Endothelial cell of umbilical vein (primary cell): Measurements from ENCODE around the gene RNF168. TPM values are rescaled to one million over a fixed set of nuclear protein-coding genes. Genes with fewer than 3 reads are reported as not detected.
A peak's percentile ranks its signal among the peaks of the same experiment; 100 is the strongest.
"Not testable (repeated sequence)": the region's sequence is repeated elsewhere in the genome, so short reads cannot be mapped to it uniquely, and the experiment has no call there.

Source experiments
- BruUV-seq: library from RNA; stranded (reverse); fragments of 400-500 nt; replicated peaks from 2 replicates; lab custom pipeline; 2021; lab: Mats Ljungman, UMichigan
- CTCF ChIA-PET: fragments of 300-600, 350-600 bp; sonication (Branson Sonifier 250); formaldehyde crosslinking; loops from one replicate; lab custom pipeline; 2021; ENCODE audit warnings: antibody characterized with exemption, inconsistent platforms; lab: Charles Lee
- POLR2A ChIA-PET: fragments of 300-600, 350-600 bp; sonication (Branson Sonifier 250); formaldehyde crosslinking; loops from one replicate; lab custom pipeline; 2021; ENCODE audit warnings: antibody characterized with exemption, inconsistent platforms; lab: Charles Lee
- DNase-seq: peaks from one replicate; pipeline ENCODE4 v3.0.0-alpha.2; 2011; ENCODE audit warnings: low read depth, low spot score
- FAIRE-seq: peaks from 2 replicates; lab custom pipeline; 2011; peaks lifted over from hg19 to GRCh38; lab: Jason Lieb, UNC
- H2AFZ ChIP-seq: 2 replicates; pipeline ENCODE4 v1.6.0; 2012; ENCODE audit warnings: low read depth, low read length, control low read depth, inconsistent platforms
- H3K27ac ChIP-seq: 2 replicates; pipeline ENCODE4 v1.5.1; 2011; ENCODE audit warnings: low read depth, mild to moderate bottlenecking, control low read depth, low read length, moderate library complexity; ENCODE audit not compliant: insufficient read depth
- H3K27me3 ChIP-seq, 2 experiments: 2 replicates each; pipeline versions ENCODE4 v1.6.0 to v1.6.1; 2011; ENCODE audit warnings: low read length in 2 of 2, mixed read lengths in 1 of 2; ENCODE audit not compliant: control insufficient read depth in 2 of 2, insufficient read depth in 2 of 2
- H3K36me3 ChIP-seq, 2 experiments: 2 replicates in 1 of 2; 3 replicates in 1 of 2; pipeline ENCODE4 v1.5.1; 2011; ENCODE audit warnings: low read length in 2 of 2, mild to moderate bottlenecking in 1 of 2, moderate library complexity in 1 of 2; ENCODE audit not compliant: control insufficient read depth in 2 of 2, insufficient read depth in 2 of 2; ENCODE audit errors: extremely low read depth in 1 of 2
- H3K4me1 ChIP-seq: 3 replicates; pipeline ENCODE4 v1.5.1; 2011; ENCODE audit warnings: mild to moderate bottlenecking, low read length; ENCODE audit not compliant: control insufficient read depth, insufficient read depth; ENCODE audit errors: extremely low read depth
- H3K4me2 ChIP-seq: 2 replicates; pipeline ENCODE4 v1.6.1; 2011; ENCODE audit warnings: low read length, control low read depth, mixed read lengths; ENCODE audit not compliant: insufficient read depth
- H3K4me3 ChIP-seq, 3 experiments: fragments of 200-600 bp in 1 of 3; sonication (generic), shearing (Covaris generic) in 1 of 3; replicated peaks in 1 of 3; 2 replicates each; pipeline ENCODE4 v1.5.1; 2011 to 2016; ENCODE audit warnings: control low read depth in 3 of 3, low read length in 3 of 3, mild to moderate bottlenecking in 2 of 3, inconsistent platforms in 1 of 3, low read depth in 1 of 3, moderate library complexity in 1 of 3; ENCODE audit not compliant: insufficient read depth in 1 of 3
- H3K79me2 ChIP-seq: 2 replicates; pipeline ENCODE4 v1.6.0; 2012; ENCODE audit warnings: low read length, inconsistent platforms; ENCODE audit not compliant: control insufficient read depth, insufficient read depth
- H3K9ac ChIP-seq: replicated peaks from 2 replicates; pipeline ENCODE3; 2011; ENCODE audit warnings: low read length, control low read depth; ENCODE audit not compliant: insufficient read depth; ENCODE audit errors: extremely low read depth
- H3K9me1 ChIP-seq: replicated peaks from 3 replicates; pipeline ENCODE4 v1.6.0; 2011; ENCODE audit warnings: mild to moderate bottlenecking, low read length; ENCODE audit not compliant: control insufficient read depth, insufficient read depth; ENCODE audit errors: extremely low read depth
- H3K9me3 ChIP-seq: replicated peaks from 2 replicates; pipeline ENCODE4 v1.5.1; 2012; ENCODE audit warnings: low read length, inconsistent platforms; ENCODE audit not compliant: control insufficient read depth, insufficient read depth
- H4K20me1 ChIP-seq: replicated peaks from 2 replicates; pipeline ENCODE3; 2011; ENCODE audit warnings: mild to moderate bottlenecking, low read length; ENCODE audit not compliant: control insufficient read depth, insufficient read depth; ENCODE audit errors: extremely low read depth
- CTCF ChIP-seq, 2 donors: IDR thresholded peaks; 1 replicate in 1 of 2; 2 replicates in 1 of 2; pipeline ENCODE4 v1.5.1; 2011; ENCODE audit warnings: low read length in 2 of 2, mild to moderate bottlenecking in 2 of 2, moderate library complexity in 2 of 2, control low read depth in 1 of 2, inconsistent platforms in 1 of 2, low read depth in 1 of 2; ENCODE audit not compliant: insufficient read depth in 1 of 2; ENCODE audit errors: extremely low read depth in 1 of 2
- EZH2 ChIP-seq: IDR thresholded peaks from 2 replicates; pipeline ENCODE4 v1.6.1; 2012; ENCODE audit warnings: borderline replicate concordance, low read depth, mild to moderate bottlenecking, moderate library complexity, low read length, inconsistent platforms; ENCODE audit not compliant: severe bottlenecking
- FOS ChIP-seq: IDR thresholded peaks from 2 replicates; pipeline ENCODE4 v1.6.1; 2011; ENCODE audit warnings: mild to moderate bottlenecking, low read length, moderate library complexity, borderline replicate concordance; ENCODE audit not compliant: insufficient read depth
- GATA2 ChIP-seq: IDR thresholded peaks from 2 replicates; pipeline ENCODE4 v1.7.0; 2011; ENCODE audit warnings: low read depth, mild to moderate bottlenecking, moderate library complexity, mixed read lengths, low read length; ENCODE audit not compliant: insufficient read length, insufficient read depth
- JUN ChIP-seq: IDR thresholded peaks from 2 replicates; pipeline ENCODE4 v1.6.1; 2011; ENCODE audit warnings: borderline replicate concordance, low read depth; ENCODE audit not compliant: insufficient read length, insufficient read depth
- MAX ChIP-seq: IDR thresholded peaks from 2 replicates; pipeline ENCODE4 v1.6.1; 2011; ENCODE audit not compliant: insufficient read depth, insufficient read length
- MYC ChIP-seq: IDR thresholded peaks from one replicate; pipeline ENCODE4 v1.6.1; 2011; ENCODE audit warnings: mild to moderate bottlenecking, low read depth, low read length
- POLR2A ChIP-seq: IDR thresholded peaks from 2 replicates; pipeline ENCODE4 v1.6.1; 2012; ENCODE audit warnings: low read depth, mild to moderate bottlenecking, control low read depth, low read length
- POLR2AphosphoS5 ChIP-seq: IDR thresholded peaks from 2 replicates; pipeline ENCODE4 v1.6.1; 2012; ENCODE audit warnings: low read depth, mild to moderate bottlenecking, control low read depth, low read length, moderate library complexity; ENCODE audit not compliant: insufficient read depth
- dilution Hi-C: fragments of 300-500 bp; cut with MboI; formaldehyde crosslinking; loops from one replicate; pipeline ENCODE4 v1.15.0; 2019; ENCODE audit warnings: low sequenced_read_pairs; ENCODE audit not compliant: extremely low pct_ligation_motif_present
- intact Hi-C: fragments of 100-400 bp; cut with micrococcal nuclease; formaldehyde crosslinking; loops from one replicate; pipeline ENCODE4 v1.10.0; 2022
- polyA plus RNA-seq, 4 experiments: library from polyadenylated mRNA; depleted of rRNA in 3 of 4; stranded (reverse) in 3 of 4; unstranded in 1 of 4; fragments of >200 nt; gene quantifications; 2 replicates each; pipeline versions ENCODE4 v1.2.1 to v1.2.3, GENCODE V29; 2011 to 2012; ENCODE audit warnings: missing spikeins in 1 of 4
- total RNA-seq: library from RNA; stranded (reverse); gene quantifications from 2 replicates; pipeline ENCODE4 v1.2.3, GENCODE V29; 2021

Gene RNF168
- total and polyA plus RNA-seq, 2 donors (not counting 3 experiments of a cell fraction or from before 2014, with no cell fraction given), result 4.0 to 32.9 TPM

- Histone ChIP-seq H4K20me1 (no peaks in the 10 kb centered on the region), H3K4me2 (no peak overlapping the region), H3K27me3 (no peaks in the 10 kb centered on the region), H3K79me2 (no peaks in the 10 kb centered on the region), H3K9ac (no peak overlapping the region), H3K9me3 (no peaks in the 10 kb centered on the region), H3K27ac (no peak overlapping the region), H3K9me1 (no peaks in the 10 kb centered on the region), H3K4me1 (no peaks in the 10 kb centered on the region), H2AFZ (no peak overlapping the region), H3K4me3 (no peak overlapping the region), H3K36me3 (no peaks in the 10 kb centered on the region)
- no TSS peak for BruUV-seq
- CTCF ChIA-PET, result interaction anchor here (1.4 kb wide), 1 partner anchor 19 kb away, joined by 3 read pairs; no protein-coding TSS in a partner anchor
- no peak for DNase-seq
- no peak for FAIRE-seq
- TF ChIP-seq POLR2A (no peak), CTCF (IDR thresholded peaks at IDR 0.05; ENCODE audit: extremely low read depth in 1 of 2, insufficient read depth in 1 of 2, low read depth in 1 of 2, low read length in 2 of 2) (no peak), GATA2 (no peak), POLR2AphosphoS5 (no peak), MYC (no peak), MAX (no peak), FOS (no peak), EZH2 (no peak), JUN (no peak)
- intact Hi-C loops (no loop called here), dilution Hi-C loops (no loop called here)
- POLR2A ChIA-PET, result no interaction called here
Observed at GRCh38 chr3:196454935-196455334, 48.6 kb downstream of the RNF168 start.

GRCh38 chr3:196445391-196445790, 58.2 kb downstream of the RNF168 start:
- H3K9me1 ChIP-seq, CTCF ChIA-PET, H3K36me3 ChIP-seq, H3K9ac ChIP-seq, H3K4me1 ChIP-seq, POLR2A ChIA-PET, H3K79me2 ChIP-seq, H3K27me3 ChIP-seq, H3K4me3 ChIP-seq, intact Hi-C loops, H4K20me1 ChIP-seq, H3K9me3 ChIP-seq, H2AFZ ChIP-seq, BruUV-seq, H3K27ac ChIP-seq, H3K4me2 ChIP-seq, DNase-seq: not testable (repeated sequence)
- dilution Hi-C loops, result loop anchor here (10.0 kb wide), 1 partner anchor 171 kb away; no protein-coding TSS in a partner anchor
- peak; percentile 12 for FAIRE-seq
